HG02885 (cell line): ENCODE measurements around the gene SLIT1.

Source experiments
- ATAC-seq: cut with Tn5 transposase; IDR thresholded peaks from one replicate; pipeline ENCODE4 v1.9.1; 2021; ENCODE audit warnings: mild to moderate bottlenecking; ENCODE audit not compliant: unreplicated experiment, poor library complexity

Gene SLIT1

DNA sequence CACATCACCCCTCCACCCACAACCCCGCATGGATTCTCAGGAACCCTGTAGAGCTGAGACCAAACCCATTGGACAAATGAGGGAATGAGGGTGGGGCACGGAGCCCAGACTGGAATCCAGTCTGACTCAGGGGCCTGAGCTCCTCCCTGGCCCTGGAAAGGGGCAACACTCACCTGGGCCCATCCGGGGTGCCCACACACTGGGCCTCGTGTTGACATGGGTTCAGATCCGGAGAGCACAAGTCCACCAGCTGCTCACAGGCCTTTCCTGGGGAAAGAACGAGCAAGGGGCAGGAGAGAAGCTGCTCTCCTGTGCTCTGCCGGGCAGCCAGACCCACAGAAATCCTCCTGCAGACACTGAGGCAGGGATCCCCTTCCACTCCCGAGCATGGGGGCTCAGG is 172.2 kb downstream of the SLIT1 start:
- ATAC-seq: no peak

- ATAC-seq: no peak
Measured at GRCh38 chr10:97012470-97012869, 173.3 kb downstream of the SLIT1 start.

DNA sequence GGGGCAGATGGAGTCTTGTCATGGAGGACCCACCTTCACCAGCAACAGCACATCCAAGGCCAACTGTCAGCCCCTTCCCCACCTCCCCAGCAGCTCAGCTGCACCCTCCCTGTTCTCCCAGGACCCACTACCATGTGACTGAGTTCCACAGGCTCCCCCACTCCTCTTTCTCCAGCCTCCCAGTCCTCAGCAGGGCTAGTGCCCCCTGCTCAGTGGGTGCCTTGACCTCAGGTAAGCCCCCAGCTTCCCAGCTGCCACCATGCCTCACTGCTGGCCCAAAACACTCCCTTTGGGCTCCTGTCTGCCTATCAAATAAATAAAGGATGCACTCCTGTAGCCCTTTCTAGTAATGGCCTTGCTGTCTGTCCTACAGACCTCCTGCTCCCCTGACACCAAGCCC is 174.4 kb downstream of the SLIT1 start:
- ATAC-seq: no peak

DNA sequence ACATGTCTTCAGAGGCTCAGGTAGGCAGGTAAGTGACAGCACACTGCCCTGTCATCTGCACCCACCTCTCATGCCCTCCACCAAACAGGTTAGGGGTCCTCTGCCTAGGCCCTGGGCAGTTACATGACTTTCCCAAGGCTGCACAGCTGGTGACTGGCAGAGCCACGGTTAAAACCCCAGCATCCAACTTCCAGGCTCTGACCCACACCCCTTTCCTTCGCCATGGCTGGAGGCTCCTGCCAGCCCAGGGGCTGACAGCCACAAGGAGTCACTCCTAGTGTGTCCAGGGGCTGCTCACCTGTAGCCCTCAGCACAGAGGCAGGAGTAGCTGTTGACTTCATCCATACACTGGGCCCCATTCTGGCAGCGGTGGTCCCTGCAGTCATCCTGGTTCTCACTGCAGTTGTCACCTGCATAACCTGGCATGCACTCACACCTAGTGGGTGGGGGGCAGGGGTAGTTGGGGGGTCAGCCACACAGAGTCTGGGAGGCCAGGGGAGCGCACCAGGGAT is 175.0 kb downstream of the SLIT1 start:
- ATAC-seq: no peak

DNA sequence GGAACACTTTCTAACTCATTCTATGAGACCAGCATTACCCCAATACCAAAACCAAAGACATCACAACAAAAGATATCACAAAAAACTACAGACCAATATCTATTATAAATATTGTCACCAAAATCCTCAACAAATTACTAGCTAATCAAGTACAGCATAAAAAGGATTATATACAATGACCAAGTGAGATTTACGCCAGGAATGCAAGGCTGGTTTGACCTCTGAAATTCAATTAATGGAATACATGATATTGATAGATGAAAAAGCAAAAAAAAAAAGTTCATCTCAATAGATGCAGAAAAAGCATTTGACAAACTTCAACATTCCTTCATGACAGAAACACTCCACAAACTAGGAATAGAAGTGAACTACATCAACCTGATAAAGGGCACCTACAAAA is 178.3 kb downstream of the SLIT1 start:
- no peak for ATAC-seq

DNA sequence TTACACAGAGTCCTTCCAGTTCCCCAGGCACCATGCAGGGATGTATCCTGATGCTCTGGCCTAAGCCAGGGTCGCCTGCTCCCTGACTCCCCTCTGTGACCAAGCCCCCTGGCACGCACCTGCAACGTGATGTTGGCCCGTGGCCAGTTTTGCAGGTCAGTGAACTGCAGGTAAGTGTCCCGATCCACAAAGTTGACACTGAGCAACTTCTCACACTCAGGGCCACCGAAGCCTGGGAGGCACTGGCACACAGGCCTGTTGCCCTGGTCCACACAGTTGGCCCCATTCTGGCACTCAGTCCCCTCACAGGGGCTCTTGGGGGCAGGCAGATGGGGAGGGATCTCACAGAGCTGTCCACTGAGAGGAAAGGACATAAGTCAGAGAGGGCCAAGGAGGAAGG is 179.4 kb downstream of the SLIT1 start:
- no peak for ATAC-seq

GRCh38 chr10:97005349-97005748 is 180.4 kb downstream of the SLIT1 start:
- ATAC-seq: no peak

DNA sequence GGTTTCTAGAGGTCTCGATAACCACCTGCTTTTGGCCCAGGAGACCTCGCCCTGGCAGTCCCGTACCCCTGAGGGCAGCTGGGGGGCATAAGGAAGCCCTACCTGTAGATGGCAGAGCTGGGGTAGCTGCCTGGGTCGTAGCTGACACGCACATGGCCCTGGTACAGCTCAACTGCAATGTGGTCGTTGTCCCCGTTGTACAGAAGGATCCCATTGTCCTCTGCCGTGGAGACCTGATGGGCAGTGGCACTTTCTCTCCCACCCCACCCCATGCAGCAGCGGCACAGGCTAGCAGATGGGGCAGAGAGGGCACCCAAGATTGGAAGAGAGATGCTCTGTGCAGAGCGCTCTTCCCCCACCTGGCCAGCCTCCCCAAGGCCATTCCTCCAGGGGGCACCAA is 181.2 kb downstream of the SLIT1 start:
- ATAC-seq: no peak

DNA sequence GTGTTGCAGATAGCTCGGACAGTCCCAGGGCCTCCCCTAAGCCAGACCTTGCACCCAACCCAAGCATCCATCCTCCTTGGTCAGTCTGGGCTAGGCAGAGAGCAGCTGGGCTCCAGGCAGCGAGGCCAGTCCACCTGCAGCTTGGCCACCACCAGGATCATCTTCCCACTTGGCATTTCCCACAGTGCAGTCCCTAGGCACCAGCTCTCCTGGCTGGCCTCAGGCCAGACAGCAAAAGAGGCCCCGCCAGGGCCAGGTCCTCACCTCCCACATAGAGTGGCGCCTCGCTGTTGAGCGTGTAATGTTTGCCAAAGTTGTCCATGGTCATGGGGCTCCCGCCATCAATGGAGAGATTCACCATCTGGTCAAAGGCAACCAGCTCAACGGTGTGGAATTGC is 182.0 kb downstream of the SLIT1 start:
- ATAC-seq: no peak

DNA sequence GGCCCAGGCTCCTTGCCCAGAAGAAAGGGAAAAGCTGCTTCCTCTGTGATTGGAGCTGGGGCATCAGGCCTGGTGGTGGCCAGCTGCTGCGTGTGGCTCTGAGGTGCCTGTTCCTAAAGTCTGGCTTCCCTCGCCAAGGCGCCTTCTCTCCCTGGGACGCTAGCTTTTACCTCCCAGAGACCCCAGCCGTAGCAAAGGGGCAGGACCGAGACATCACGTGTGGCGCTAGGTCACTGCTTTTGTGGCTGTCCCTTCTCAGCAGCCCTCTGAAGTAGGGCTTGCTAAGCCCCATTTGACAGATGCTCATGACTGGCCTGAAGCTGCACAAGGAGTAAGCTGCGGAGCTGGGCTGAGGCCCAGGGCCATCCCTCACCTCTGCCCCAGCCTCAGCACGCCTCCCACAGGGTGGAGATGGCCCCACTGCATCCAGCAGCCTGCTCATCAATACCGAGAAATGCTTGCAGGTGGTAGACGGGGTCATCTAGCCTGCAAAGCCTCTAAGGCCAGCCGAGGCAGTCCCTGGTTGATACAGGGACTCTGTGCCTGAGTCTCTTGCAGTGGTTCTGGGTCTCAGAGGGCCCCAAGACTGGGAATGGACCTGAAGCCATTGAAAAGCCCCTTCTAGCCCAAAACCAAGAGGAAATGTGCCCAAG is 182.5 kb downstream of the SLIT1 start:
- ATAC-seq: no peak

DNA sequence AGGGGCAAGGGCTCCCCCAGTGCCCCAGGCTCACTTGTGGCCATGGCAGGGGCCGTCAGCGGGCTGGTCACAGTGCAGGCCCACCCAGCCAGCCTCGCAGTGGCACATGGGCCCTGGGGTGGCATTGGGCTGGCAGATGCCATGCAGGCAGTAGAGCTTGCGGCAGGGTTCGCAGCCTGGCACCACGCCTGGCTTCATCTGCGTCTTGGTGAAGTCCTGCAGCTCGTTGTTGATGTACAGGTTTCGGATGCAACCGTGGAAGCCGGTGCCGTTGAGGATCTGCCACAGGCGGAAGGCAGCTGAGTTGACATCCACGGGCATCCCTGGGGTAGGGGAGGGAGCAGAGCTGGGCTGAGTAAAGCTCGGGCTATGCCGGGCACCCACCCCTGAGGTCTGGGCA is 183.1 kb downstream of the SLIT1 start:
- no peak for ATAC-seq

DNA sequence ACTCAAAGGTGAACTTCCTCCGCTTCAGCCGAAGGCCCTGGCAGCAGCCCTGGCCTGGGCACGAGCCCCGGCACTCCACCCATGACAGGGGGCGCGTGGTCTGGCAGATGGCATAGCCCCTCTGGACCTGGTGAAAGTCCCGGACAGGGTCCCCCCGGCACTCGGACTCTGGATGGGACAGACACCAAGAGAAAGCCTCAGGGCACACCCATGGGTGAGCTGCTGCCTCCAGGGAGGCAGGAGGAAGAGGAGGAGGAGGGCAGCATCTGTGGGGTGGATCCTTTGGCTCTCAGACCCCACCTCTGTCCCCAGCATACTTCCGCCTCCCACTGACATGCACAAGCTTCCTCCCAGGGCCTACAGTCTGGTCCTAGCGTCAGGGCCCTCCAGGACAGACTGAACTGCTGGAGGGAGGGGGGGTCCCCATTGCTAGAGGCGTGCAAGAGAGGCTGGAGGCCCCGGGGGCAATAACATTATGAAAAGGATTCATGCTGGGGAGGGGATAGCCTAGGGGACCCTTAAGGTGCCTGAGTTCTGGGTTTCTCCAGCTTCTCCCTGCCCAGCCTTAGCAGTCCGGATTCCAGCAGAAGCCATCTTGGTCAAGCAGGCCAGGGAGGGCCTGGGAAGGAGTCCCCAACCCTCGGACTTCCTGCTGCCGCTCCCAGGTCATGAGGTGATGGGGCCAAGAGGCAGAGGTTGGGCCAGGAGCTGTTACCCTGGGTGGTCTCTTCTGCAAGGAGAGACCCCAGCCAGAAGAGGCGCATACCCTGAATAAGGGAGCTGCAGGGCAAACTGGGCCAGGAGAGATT is 184.4 kb downstream of the SLIT1 start:
- ATAC-seq: no peak

- no peak for ATAC-seq
Measured at GRCh38 chr10:97000487-97001182, 185.1 kb downstream of the SLIT1 start.

- no peak for ATAC-seq
Measured at GRCh38 chr10:96999987-97000386, 185.8 kb downstream of the SLIT1 start.

- no peak for ATAC-seq
Measured at GRCh38 chr10:96999337-96999736, 186.4 kb downstream of the SLIT1 start.

DNA sequence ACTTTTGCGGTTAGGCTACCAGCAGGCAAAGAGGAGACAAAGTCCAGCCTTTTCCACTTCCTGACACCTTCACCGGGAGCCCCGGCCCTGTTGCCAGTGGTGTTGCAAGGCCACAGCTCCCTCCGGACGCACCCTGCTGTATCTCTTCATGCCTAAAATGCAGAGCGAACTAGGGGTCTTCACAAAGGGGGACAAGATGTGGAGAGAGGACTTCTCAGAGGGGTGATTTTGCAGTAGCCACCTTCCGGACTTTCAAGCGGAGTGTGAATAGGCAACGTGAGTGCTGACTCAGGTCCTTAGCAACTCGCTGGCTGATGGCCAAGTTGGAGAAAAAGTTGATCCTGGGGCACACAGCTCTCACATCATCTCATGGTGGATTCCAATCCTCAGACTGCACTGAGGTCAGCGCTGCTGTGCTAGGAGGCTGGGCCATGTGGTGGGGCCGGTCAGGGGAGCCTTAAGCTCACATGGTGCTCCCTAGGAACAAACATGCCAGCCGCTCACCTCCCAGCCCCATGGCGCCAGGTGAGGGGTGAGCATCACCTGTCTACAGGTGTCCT is 187.3 kb downstream of the SLIT1 start:
- no peak for ATAC-seq

DNA sequence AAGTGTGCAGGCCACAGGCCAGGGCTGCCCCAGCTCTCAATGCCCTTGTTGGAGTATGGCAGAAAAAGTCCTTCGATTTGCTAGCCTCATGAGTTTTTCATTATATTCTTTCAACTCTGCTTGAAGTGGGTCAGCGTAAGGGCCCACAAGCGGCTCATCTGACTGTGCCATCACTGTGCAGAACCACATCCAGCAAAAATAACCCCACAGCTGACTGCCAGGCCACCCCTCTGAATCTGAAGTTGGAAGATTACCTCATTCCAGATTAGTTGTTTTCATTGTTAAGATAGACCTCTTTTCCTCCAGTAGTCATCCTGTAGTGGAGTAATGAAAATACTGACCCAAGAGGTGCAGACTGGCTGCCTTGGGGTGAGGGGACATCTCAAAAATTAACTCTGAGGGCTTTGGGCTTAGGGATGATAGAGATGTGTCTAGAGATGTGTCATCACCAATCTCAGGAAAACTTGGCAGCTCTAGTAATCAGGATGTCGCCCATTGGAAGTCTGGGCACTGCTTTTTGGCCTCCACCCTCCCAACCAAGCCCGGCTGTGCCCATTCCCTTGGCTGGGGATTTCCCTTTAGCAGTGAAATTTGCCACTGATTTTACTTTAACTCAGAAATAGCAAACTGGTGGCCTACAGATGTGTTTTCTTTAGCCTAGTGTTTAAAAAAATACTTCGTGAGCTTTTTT is 189.3 kb downstream of the SLIT1 start:
- ATAC-seq: no peak

DNA sequence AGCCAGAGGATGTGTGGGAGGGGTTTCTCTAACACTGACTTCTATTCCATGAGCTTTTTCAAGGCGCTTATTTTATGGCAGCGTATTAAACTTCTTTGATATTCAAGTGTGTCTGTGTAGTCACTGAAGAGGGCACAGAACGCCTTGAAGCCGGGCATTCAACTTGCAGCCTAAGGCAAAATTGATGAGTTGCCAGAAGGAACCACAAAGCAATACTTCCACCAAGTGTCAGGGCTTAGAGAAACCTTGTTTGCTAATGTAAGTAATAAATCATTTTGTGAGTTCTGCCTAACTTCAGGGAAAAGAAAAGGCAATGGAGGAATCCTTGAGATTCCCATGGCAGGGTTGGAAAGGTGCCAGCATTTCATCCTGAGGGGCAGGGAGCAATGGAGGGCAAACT is 189.9 kb downstream of the SLIT1 start:
- ATAC-seq: no peak

DNA sequence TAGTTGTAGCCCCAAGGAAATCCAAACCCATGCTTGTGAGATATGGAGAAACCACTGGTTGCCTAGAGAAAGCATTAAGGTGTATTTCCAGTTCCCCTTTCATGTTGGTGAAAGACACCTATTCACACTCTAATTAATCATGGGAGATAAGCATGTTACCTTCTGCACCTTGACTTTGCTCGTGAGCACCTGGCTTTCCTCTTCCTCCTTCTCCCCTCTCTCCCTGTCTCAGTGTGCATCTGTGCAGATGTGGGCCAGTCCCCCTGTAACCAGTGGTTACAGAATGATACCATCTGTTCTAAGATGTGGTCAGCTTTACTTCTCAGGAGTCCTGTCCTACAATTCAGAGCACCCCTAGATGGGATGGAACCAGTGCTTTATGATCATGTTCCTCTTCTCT is 193.0 kb downstream of the SLIT1 start:
- peak; percentile 79 for ATAC-seq

GRCh38 chr10:96991313-96991841 is 194.4 kb downstream of the SLIT1 start:
- ATAC-seq: no peak
